DMS53 treated with DMSO at 0.1 percent for 48 hours (cell line): ENCODE data around the gene GPR152.
"Not testable (repeated sequence)": the region's sequence is repeated elsewhere in the genome, so short reads cannot be mapped to it uniquely, and the experiment has no call there.

ENCODE experiments used
- DNase-seq: peaks from one replicate; lab custom pipeline; 2025; ENCODE audit not compliant: unreplicated experiment; lab: John Stamatoyannopoulos, UW

The GPR152 gene

DNA sequence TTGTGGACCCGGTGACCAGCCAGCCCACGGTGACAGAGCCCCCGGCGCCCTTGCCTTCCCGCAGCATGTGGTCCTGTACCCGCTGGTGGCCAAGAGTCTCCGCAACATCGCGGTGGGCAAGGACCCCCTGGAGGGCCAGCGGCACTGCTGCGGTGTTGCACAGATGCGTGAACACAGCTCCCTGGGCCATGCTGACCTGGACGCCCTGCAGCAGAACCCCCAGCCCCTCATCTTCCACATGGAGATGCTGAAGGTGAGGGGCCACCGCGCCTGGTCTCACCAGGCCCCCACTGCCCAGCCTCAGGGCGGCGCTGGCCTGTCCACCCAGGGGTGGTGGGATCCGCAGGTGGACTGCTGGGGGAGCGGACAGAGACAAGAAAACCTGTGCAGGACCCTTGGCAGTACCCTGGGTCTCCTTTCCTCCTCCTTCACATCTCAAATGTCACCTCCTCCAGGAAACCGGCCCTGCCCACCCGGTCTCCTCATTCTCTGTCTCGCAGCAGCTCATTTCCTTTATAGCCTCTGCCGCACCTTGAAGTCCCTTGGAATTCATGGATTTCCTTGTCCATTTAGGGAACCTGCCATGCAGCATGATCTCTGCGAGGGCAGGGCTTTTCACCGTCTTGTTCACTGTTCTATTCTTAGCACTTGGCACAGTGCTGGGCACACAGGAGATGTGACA is 36.8 kb upstream of the GPR152 start:
- DNase-seq: no peak

- DNase-seq: no peak
These were observed 34.1 kb upstream of the GPR152 start for GRCh38 chr11:67486481-67487195.

DNA sequence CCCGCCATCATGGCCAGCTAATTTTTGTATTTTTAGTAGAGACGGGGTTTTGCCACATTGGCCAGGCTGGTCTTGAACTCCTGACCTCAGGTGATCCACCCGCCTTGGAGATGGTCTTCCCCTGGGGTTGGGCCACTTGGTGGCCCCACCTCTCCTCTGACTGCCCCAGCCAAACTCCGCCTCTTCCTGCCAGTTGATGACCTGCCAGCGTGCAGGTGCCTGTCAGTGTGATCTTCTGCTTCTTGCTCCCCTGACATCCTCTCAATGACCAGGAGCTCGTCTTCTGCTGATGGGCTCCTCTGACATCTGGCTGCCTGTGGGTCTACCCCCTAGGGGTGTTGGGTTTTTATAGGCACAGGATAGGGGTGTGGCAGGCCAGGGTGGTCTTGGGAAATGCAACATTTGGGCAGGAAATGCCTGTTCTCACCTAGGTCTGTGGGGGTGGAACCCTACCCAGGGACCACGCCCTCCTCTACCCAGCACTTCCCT is 33.4 kb upstream of the GPR152 start:
- not testable (repeated sequence) for DNase-seq

- DNase-seq: no peak
These were observed 32.4 kb upstream of the GPR152 start for GRCh38 chr11:67484847-67485311.

GRCh38 chr11:67483831-67484665 is 31.5 kb upstream of the GPR152 start:
- no peak for DNase-seq

DNA sequence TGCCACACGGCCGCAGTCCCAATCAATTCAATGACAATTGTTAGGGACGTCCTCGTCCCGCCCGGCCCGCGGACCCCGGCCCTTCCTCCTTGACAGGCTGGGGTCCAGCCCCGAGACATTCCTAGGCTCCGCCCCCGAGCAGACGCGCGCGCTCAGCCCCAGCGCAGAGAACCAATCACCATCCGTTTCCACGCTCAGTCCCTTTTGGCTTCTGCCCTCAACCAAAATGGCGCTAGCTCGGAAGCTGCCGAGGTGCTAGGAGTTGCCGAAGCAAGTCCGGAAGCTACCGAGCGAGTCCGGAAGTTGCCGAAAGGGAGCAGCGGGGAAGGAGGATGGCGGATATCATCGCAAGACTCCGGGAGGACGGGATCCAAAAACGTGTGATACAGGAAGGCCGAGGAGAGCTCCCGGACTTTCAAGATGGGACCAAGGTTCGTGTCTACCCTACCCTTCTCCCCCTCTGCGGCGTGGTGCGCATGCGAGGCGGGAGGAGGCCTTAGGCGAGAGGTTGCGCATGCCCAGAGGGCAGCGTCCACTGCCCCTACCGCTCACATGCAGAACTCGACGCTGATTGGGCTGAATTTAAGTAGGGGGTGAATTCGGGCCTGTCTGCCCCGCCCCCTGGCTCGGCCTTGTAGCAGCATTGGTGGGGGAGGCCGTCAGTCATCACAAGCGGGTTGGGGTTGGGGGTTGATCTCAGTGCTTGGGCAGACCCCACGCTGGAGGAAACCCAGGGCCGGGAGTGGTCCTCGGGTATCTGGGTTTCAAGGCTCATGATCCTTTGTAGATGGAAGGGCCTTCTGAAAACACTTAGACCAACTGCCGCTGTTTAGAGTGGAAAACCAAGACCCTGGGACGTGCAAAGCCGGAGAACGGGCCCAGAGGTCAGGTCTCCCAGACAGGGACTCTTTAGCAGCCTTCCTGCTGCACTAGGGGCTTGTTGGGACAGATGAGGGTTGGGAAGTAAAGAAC is 30.6 kb upstream of the GPR152 start, which contains the start of gene AIP:
Gene AIP (plus strand): TSS at position 200 of the 972 bp plus-strand sequence. CDS start 133 bp downstream, at position 333.
- DNase-seq: peak; percentile 99

DNA sequence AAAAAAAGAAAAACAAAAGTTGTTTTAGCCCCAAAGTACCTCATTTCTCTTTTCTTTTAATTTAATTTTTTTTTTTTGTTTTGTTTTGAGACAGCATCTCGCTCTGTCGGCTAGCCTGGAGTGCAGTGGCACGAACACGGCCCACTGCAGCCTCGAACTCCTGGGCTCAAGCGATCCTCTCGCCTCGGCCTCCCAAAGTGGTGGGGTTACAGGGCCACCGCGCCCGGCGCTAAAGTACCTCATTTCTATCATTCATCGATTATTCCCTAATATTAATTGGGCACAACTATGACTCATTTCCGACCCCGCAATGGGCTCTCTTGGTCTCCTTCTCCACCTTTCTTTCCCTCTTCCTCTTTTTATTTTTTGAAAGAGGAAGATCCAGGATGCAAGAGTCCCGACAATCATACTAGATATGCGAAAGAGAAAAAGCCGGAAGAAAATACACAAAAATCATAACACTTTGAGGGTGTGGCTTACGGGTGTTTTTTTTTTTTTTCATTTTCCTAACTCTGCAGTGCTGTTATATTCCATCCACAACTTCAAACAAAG is 29.8 kb upstream of the GPR152 start:
- DNase-seq: peak; percentile 80

GRCh38 chr11:67477344-67478050 is 25.0 kb upstream of the GPR152 start:
- not testable (repeated sequence) for DNase-seq

GRCh38 chr11:67476692-67477091 is 24.2 kb upstream of the GPR152 start:
- DNase-seq: not testable (repeated sequence)

- no peak for DNase-seq
These were observed 20.4 kb upstream of the GPR152 start for GRCh38 chr11:67472882-67473281.

- no peak for DNase-seq
These were observed 17.9 kb upstream of the GPR152 start for GRCh38 chr11:67470337-67471002.

- no peak for DNase-seq
These were observed 16.9 kb upstream of the GPR152 start for GRCh38 chr11:67469508-67469811.

- DNase-seq: peak; percentile 82
These were observed 16.4 kb upstream of the GPR152 start, which contains the start of gene TMEM134 for GRCh38 chr11:67468759-67469507. TSS of gene TMEM134 (minus strand) at chr11:67469251. CDS start at chr11:67469192, 59 bp downstream.

DNA sequence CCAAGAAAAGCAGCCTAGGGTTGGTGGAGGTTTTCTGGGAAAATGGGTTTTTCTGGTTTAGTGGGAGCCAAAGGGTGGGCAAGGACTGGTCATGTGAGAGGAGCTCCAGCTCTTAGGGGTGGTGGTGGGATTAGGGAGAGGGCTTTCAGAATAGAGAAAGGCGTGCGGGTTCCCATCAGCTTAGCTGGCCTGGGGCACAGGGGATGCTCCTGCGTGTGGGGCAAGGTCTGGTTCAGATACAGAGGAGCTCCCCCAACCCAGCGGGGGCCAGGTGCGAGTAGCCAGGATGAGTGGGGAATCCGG is 15.9 kb upstream of the GPR152 start:
- no peak for DNase-seq

- DNase-seq: peak; percentile 28
These were observed 15.5 kb upstream of the GPR152 start for GRCh38 chr11:67468056-67468455.

DNA sequence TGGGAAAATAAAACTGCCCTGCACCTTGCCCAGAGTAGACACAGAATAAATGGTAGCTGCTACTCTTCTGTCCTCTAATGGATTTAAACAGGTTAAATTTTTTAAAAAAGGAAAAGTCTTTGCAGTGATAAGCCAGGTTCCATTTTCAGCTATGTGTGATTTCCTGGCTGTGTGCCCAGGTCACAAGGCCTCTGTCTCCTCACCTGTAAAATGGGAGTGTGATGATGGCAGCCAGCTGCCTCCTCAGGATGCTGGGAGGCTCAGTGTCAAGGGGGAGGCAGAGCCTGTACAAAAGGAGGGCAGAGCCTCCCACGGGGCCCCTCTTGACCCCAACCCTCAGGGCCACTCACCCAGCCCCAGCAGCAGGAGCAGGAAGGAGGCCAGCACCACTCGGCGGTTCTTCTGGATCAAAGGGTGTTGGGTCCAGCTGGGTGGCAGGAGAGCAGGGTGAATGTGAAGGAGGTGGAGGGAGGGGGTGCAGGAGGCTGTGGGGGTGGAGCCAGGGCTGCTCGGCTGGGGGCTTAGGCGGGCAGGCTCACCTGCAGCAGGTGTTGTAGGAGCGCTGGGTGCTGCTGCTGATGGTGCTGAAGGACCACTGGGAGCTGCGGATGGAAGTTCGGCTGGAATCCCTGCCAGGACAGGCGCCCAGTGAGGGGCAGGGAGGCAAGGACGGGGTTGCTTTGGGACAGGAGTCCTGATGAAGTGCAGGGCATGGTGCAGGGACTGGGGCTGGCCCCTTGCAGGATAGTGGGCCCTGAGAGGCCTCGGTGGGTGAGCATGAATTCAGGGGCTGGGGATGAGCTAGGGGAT is 14.6 kb upstream of the GPR152 start:
- DNase-seq: no peak

DNA sequence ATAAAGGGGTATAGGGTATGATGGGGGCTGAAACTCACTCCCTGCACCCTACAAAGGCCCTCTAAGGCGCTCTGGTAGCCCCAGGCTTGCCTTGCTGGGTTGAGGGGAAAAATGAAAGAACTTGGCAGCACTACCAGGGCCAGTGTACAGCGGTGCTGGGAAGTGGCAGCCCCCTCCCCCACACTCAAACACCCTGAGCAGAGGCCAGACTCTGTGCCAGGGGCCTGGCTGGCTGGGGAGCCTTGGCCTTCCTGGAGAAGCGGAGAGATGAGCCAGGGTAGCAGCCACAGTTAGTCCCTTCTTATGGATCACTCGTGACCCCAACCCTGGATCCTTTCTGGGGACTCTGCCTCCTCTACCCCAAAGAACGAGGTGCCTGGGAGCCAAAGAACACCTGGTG is 13.8 kb upstream of the GPR152 start:
- no peak for DNase-seq
